Endothelial cell of umbilical vein (primary cell): ENCODE measurements around the gene OLFM2.

ENCODE experiments used
- CTCF ChIP-seq, 2 donors: IDR thresholded peaks; 1 replicate in 1 of 2; 2 replicates in 1 of 2; pipeline ENCODE4 v1.5.1; 2011; ENCODE audit warnings: low read length in 2 of 2, mild to moderate bottlenecking in 2 of 2, moderate library complexity in 2 of 2, control low read depth in 1 of 2, inconsistent platforms in 1 of 2, low read depth in 1 of 2; ENCODE audit not compliant: insufficient read depth in 1 of 2; ENCODE audit errors: extremely low read depth in 1 of 2
- EZH2 ChIP-seq: IDR thresholded peaks from 2 replicates; pipeline ENCODE4 v1.6.1; 2012; ENCODE audit warnings: borderline replicate concordance, low read depth, mild to moderate bottlenecking, moderate library complexity, low read length, inconsistent platforms; ENCODE audit not compliant: severe bottlenecking
- JUN ChIP-seq: IDR thresholded peaks from 2 replicates; pipeline ENCODE4 v1.6.1; 2011; ENCODE audit warnings: borderline replicate concordance, low read depth; ENCODE audit not compliant: insufficient read length, insufficient read depth
- POLR2AphosphoS5 ChIP-seq: IDR thresholded peaks from 2 replicates; pipeline ENCODE4 v1.6.1; 2012; ENCODE audit warnings: low read depth, mild to moderate bottlenecking, control low read depth, low read length, moderate library complexity; ENCODE audit not compliant: insufficient read depth
- TF ChIP-seq, protein P1 (sequence below): IDR thresholded peaks from 2 replicates; pipeline ENCODE4 v1.6.1; 2011; ENCODE audit not compliant: insufficient read depth, insufficient read length

DNA sequence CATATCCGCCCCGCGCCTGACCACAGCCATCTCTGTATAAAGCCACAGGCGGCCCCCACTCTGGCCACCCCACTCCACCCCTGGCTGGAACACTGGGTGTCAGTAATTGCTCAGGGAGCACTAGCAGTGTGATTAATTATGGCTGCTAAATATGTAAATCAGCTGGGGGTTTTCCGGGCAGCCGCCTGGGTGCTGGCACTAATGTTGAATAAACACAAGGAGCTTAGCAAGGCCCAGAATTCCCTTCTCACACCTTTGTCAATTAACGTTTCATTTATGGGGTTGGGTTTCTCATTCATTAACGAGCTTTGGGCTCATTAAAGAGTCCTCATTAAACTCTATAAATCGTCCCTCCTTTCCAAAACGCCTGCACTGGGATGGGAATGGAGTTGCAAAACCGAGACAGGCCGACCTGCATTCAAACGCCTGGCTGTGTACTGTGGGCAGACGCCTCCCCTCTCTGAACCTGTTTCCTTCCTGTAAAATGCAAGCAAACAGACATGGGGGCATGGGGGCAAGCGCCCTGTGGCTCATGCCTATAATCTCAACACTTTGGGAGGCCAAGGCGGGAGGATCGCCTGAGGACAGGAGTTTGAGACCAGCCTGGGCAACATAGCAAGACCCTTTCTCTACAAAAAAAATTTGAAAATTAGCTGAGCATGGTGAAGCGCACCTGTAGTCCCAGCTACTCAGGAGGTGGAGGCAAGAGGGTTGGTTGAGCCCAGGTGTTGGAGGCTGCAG, 17.7 kb upstream of the OLFM2 start:
- TF ChIP-seq POLR2AphosphoS5: no peak
- no peak for TF ChIP-seq EZH2
- TF ChIP-seq, protein P1, sequence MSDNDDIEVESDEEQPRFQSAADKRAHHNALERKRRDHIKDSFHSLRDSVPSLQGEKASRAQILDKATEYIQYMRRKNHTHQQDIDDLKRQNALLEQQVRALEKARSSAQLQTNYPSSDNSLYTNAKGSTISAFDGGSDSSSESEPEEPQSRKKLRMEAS: no peak
- TF ChIP-seq CTCF (IDR thresholded peaks at IDR 0.05; ENCODE audit: extremely low read depth in 1 of 2, insufficient read depth in 1 of 2, low read depth in 1 of 2, low read length in 2 of 2): no peak
- TF ChIP-seq JUN: no peak
